Heart left ventricle (tissue), 13 donors: Measurements from ENCODE around the gene KCNJ10.

Experiments used
- POLR2A ChIP-seq, 2 donors: fragments of 450-650 bp; IDR thresholded peaks; one replicate each; pipeline ENCODE4 v1.6.1; 2017; ENCODE audit warnings: antibody characterized with exemption in 2 of 2, mild to moderate bottlenecking in 2 of 2, moderate library complexity in 2 of 2
- TF ChIP-seq, protein P1 (sequence below), 12 donors: fragments of 200-600 bp; sonication (generic) in 4 of 12; IDR thresholded peaks; one replicate each; pipeline versions ENCODE4 v1.5.0 to v1.8.0; 2018 to 2022; ENCODE audit warnings: antibody characterized with exemption in 12 of 12, mild to moderate bottlenecking in 5 of 12
- donor health status: ischemic (EF 13 %, LVEDD 7.1; RV severe dilation, severe dysfunction).
- donor health status: DM: no; HTN: yes; CAD: no.
- donor health status: DM: no; HTN: no; CAD: no.
- donor health status: ischemic (EF 25% LVEDD 6.9; RV normal size, moderate dysfunction).
- donor health status: ischemic (EF 25% LVEDD 5.7; RV mildly dilated, moderate dysfunction).
- donor health status: ischemic (EF 35%, LVEDD 5.7; RV mildly dilated, moderate dysfunction).
- donor health status: nonischemic (EF 11% LVEDD 7.7; RV severe dilation, severe dysfunction).
- donor health status: DM: yes; HTN: yes; CAD: no.
- donor health status: PGD.
- donor health status: ischemic (EF 29% LVEDD 5.4; RV normal size, mild dysfunction).
- donor health status: nonischemic (EF 23%, LVEDD 6.1; RV moderate dilation, normal function).

DNA sequence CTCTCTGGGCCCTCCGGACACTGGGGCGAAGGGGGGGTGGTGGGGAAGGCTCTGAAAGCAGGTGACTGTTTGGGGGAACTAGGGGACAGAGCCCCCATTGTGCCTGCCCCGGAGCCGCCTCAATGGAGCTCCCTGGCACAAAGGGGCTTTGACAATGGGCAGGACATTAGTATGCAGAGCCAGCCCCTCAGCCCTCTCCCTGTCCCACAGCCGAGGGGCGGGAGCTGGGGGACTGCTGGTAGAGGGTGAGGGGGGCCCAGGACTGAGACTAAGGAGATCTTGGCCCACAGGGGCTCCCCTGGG, 7.8 kb downstream of the KCNJ10 start:
- TF ChIP-seq, protein P1, sequence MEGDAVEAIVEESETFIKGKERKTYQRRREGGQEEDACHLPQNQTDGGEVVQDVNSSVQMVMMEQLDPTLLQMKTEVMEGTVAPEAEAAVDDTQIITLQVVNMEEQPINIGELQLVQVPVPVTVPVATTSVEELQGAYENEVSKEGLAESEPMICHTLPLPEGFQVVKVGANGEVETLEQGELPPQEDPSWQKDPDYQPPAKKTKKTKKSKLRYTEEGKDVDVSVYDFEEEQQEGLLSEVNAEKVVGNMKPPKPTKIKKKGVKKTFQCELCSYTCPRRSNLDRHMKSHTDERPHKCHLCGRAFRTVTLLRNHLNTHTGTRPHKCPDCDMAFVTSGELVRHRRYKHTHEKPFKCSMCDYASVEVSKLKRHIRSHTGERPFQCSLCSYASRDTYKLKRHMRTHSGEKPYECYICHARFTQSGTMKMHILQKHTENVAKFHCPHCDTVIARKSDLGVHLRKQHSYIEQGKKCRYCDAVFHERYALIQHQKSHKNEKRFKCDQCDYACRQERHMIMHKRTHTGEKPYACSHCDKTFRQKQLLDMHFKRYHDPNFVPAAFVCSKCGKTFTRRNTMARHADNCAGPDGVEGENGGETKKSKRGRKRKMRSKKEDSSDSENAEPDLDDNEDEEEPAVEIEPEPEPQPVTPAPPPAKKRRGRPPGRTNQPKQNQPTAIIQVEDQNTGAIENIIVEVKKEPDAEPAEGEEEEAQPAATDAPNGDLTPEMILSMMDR (IDR thresholded peaks at IDR 0.05): no peak
- TF ChIP-seq POLR2A (IDR thresholded peaks at IDR 0.05): no peak
